22Rv1 (cell line): ENCODE data around the gene KPNB1.

Source experiments
- H3K27ac ChIP-seq: fragments of 450-650 bp; 2 replicates; pipeline ENCODE4 v1.5.1; 2017
- ZFX ChIP-seq: fragments of 450-650 bp; IDR thresholded peaks from 2 replicates; pipeline ENCODE4 v1.6.1; 2017; ENCODE audit warnings: antibody characterized with exemption, borderline replicate concordance
- TF ChIP-seq, protein P1 (sequence below): fragments of 450-650 bp; IDR thresholded peaks from 2 replicates; pipeline ENCODE4 v1.5.1; 2017; ENCODE audit warnings: mild to moderate bottlenecking

Gene KPNB1

DNA sequence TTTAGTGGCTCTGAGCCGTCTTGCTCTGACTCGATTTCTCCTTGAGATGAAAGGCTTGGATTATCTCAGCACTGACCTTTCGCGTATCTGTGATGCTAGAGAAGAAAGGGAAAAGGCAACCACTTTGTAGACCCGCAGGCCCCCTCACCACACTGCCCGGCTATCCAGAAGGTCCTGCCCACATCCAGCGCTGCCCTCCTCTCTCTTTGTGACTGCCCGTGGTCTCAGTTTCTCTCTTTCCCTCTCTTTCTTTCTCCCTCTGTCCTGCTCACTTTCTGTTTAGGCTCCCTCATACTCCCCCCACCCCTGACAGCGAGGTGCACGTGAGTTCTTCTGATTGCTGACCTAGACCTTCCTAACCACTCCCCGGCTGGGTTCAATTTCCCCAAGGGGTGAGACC lies 70.5 kb downstream of the KPNB1 start:
- H3K27ac ChIP-seq: no peak overlapping the region
- no peak for TF ChIP-seq ZFX
- TF ChIP-seq, protein P1, sequence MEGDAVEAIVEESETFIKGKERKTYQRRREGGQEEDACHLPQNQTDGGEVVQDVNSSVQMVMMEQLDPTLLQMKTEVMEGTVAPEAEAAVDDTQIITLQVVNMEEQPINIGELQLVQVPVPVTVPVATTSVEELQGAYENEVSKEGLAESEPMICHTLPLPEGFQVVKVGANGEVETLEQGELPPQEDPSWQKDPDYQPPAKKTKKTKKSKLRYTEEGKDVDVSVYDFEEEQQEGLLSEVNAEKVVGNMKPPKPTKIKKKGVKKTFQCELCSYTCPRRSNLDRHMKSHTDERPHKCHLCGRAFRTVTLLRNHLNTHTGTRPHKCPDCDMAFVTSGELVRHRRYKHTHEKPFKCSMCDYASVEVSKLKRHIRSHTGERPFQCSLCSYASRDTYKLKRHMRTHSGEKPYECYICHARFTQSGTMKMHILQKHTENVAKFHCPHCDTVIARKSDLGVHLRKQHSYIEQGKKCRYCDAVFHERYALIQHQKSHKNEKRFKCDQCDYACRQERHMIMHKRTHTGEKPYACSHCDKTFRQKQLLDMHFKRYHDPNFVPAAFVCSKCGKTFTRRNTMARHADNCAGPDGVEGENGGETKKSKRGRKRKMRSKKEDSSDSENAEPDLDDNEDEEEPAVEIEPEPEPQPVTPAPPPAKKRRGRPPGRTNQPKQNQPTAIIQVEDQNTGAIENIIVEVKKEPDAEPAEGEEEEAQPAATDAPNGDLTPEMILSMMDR: no peak

DNA sequence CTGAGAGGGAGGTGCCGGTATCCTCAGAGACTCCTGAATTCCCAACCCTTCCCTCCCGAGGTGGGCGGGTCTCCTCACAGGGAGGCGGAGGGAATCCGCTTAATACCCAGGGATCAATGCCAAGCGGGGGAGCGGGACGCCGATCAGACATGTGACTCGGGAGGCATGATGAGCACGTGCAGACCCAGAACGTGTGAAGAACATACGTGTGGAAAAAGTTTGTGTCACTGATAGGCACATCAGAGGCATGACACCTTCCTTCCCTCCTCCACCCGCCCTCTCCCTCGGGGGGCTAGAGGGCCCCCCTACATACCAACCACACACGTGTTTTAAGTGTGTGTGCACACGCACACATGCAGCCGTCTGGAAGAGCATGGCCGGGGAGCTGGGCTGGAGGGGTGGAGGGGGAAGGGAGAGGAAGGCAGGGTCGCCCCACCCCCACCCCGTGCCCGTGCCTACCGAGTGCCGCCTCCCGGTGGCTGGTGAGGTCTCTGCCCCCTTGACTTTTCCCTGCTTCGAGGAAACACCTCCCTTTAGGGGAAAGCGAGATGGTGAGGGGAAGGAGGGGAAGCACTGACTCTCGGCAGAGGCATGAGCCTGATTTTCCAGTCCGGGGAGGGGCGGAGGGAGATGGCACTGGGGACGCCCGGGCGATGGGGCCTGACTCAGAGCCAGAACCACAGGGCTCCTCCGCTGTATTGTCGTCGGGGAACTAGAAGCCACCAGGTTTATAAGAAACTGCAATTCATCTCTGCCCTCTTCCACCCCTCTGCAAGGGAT lies 71.2 kb downstream of the KPNB1 start:
- H3K27ac ChIP-seq: no peak overlapping the region
- no peak for TF ChIP-seq ZFX
- TF ChIP-seq, protein P1: no peak

DNA sequence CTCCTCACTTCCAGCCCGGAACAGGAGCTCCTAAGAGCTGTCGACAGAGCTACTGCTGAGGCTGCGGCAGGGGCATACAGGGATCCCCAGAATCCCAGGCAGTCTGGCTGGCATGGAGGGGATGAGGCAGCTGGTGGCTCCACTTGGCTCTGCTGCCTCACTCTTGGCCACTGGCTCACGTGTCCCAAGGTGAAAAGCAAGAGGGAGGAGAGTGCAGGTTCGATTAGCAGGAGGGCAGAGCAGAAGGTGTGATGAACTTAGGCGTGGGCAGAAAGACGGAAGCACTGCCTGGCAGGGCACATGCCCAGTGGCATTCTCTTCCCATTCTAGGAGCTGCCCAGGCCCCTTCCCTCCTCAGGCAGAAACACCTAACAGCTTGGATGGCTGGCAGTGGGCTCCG lies 72.0 kb downstream of the KPNB1 start:
- H3K27ac ChIP-seq: no peak overlapping the region
- no peak for TF ChIP-seq ZFX
- TF ChIP-seq, protein P1: no peak

DNA sequence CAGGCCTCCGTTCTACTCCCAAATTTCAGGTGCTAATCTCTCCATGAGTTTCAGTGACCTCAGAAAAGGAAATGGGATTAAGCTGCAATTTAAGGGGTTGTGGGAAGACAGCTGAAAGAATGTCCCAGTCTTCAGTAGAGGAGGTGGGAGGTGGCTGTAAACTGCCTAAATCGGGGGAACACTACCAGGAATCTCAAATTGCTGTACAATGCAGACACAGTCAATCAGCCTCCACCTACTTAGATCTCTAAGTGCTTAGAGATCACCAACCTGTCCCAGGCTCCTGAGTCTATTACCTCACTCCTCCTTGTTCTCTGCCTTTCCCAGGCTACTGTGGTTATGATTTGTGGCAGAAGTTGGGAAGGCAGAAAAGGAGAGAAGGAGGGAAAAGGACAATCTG lies 75.0 kb downstream of the KPNB1 start:
- TF ChIP-seq ZFX: no peak
- TF ChIP-seq, protein P1: no peak
- H3K27ac ChIP-seq: no peak overlapping the region

DNA sequence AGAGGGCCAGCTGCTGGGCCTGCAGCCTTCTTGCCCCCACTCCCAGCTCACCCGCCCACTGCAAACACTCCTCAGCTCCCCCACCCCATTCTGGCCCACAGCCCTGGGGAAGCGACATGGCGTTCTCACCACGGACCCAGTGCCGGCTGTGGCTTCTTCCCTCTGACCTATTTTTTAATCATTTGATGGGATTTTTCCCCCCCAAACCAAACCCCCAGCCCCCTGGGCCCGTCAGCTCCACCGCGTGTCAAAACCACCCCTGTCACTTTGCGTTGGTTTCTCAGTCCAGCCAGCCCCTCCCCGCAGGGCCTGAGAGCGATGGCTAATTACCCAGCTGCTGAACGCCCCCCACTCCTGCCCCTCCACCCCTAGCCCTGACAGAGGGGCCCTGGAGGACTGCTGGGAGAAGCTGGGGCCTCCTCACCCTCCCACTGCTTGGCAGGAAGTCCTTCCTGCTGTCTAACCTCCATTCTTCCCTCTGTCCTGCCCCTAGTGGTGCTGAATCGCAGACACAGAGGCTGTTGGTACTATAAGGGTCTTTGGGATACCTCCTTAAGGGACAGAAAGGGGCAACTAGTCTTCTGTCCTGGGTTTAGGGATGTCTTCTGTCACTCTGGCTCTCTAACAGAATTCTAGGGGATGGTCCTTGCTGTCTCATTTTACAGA lies 75.9 kb downstream of the KPNB1 start:
- H3K27ac ChIP-seq: no peak overlapping the region
- TF ChIP-seq, protein P1: no peak
- TF ChIP-seq ZFX: no peak

DNA sequence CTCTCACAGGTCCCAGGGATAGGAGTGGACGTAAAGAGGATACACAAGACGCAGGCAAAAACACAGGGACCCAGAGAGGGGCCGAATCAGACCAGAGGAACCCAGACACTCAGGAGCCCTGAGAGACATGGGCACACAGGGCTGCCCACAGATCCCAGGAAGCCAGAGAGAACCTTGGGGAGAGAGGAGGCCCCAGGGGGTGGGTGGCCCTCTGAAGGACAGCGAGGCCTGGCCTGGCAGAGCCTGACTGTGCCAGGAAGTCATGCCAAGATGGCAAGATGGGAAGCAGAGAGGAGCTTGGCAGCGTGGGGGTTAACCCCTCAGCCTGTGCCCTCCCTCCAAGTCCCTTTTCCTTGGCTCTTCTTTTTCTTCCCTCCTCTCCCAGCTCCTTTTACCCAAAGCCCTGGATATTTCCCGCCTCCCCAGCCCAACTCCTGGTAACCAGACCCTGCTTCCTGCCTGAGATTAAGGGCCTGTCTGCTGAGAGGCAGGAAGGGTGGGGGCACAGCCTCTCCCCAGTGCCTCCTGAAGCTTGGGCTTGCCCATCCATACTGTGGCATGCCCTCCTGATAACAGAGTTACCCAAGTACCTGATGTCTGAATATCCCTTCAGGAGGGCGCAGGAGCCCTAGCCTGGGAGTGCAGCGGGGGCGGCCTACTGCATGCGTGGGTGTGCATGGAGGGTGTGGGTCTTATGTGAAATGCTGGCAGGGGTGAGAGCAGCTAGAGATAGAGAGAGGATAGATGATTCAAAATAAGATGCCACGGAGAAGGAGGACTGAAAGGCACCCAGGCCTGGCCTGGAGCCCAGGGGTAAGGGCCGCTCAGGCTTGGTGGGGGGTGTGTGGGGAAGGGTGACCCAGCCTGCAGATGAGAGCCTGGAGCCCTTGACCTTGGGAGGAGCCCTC lies 77.3 kb downstream of the KPNB1 start:
- no peak for TF ChIP-seq ZFX
- TF ChIP-seq, protein P1: no peak
- no peak overlapping the region for H3K27ac ChIP-seq

DNA sequence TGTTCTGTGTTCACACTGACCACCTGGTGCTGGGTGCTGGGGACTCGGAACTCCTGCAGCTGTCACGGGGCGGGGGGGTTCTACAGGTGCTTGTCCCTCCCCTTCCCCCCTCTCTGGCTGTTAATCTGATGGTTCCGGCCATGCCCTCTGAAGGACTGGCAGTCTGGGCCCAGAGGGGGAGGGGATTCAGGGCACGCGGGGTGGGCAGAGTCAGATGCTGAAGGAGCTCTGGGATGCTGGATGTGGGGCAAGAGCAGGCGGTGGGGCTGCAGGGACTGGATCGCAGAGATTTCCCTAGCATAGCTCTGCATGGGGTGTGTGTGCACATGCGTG lies 78.0 kb downstream of the KPNB1 start:
- TF ChIP-seq ZFX: no peak
- TF ChIP-seq, protein P1: no peak

More for the DNA sequence above, 78.0 kb downstream of the KPNB1 start:
- H3K27ac ChIP-seq: no peak overlapping the region
